H1 (cell line): ENCODE results near the gene LRRC27. TPM values are rescaled to one million over a fixed set of nuclear protein-coding genes. Genes with fewer than 3 reads are reported as not detected.

Experiments used
- CBX5 ChIP-seq: fragments of 300-800, 300-1000 bp; sonication (generic); IDR thresholded peaks from 2 replicates; pipeline ENCODE4 v1.7.1; 2016; ENCODE audit warnings: antibody characterized with exemption, low read length, low read depth
- CBX8 ChIP-seq: fragments of 300-800, 300-1000 bp; sonication (generic); IDR thresholded peaks from 2 replicates; pipeline ENCODE4 v1.7.1; 2016; ENCODE audit warnings: low read depth, low read length, borderline replicate concordance
- RBBP5 ChIP-seq: IDR thresholded peaks from 2 replicates; pipeline ENCODE4 v1.7.1; 2012; ENCODE audit warnings: low read depth, mild to moderate bottlenecking, inconsistent platforms, low read length, moderate library complexity, borderline replicate concordance
- SIX5 ChIP-seq: IDR thresholded peaks from 2 replicates; pipeline ENCODE4 v1.6.1; 2011; ENCODE audit warnings: mild to moderate bottlenecking, low read depth, low read length
- USF2 ChIP-seq: IDR thresholded peaks from 2 replicates; pipeline ENCODE4 v1.6.1; 2011; ENCODE audit warnings: low read length, improper control_type of control experiment
- polyA plus RNA-seq, 7 experiments: library from polyadenylated mRNA; depleted of rRNA in 3 of 7; stranded (reverse) in 5 of 7; unstranded in 2 of 7; fragments of >200 nt in 5 of 7; fragments of 200-250 nt in 2 of 7; gene quantifications; 1 replicate in 5 of 7; 2 replicates in 1 of 7; 4 replicates in 1 of 7; pipeline versions ENCODE4 v1.2.1 to v1.2.3, GENCODE V29; 2011 to 2013; ENCODE audit warnings: missing spikeins in 2 of 7, mixed read lengths in 2 of 7
- total RNA-seq: library from RNA; stranded (reverse); fragmentation: NEBNext Ultra II Directional; extraction: Animal tissue kit (Norgen Biotek cat#: 25700); gene quantifications from 2 replicates; pipeline ENCODE4 v1.2.1, GENCODE V29; 2021
- TF ChIP-seq, protein P1 (sequence below), 3 experiments: IDR thresholded peaks; 1 replicate in 2 of 3; 2 replicates in 1 of 3; pipeline versions ENCODE4 v1.5.1 to v1.6.1; 2011; ENCODE audit warnings: low read length in 3 of 3, mild to moderate bottlenecking in 3 of 3, inconsistent platforms in 2 of 3, low read depth in 1 of 3, moderate library complexity in 1 of 3; ENCODE audit not compliant: insufficient read depth in 1 of 3; ENCODE audit errors: control extremely low read depth in 1 of 3
- TF ChIP-seq, protein P2 (sequence below): IDR thresholded peaks from 2 replicates; pipeline ENCODE4 v1.6.1; 2012; ENCODE audit warnings: inconsistent platforms

The LRRC27 gene
- total and polyA plus RNA-seq, 2 of the 8 experiments (the other 6 are each of a cell fraction or from before 2014, with no cell fraction given): 1.2 to 3.8 TPM

- TF ChIP-seq, protein P1, sequence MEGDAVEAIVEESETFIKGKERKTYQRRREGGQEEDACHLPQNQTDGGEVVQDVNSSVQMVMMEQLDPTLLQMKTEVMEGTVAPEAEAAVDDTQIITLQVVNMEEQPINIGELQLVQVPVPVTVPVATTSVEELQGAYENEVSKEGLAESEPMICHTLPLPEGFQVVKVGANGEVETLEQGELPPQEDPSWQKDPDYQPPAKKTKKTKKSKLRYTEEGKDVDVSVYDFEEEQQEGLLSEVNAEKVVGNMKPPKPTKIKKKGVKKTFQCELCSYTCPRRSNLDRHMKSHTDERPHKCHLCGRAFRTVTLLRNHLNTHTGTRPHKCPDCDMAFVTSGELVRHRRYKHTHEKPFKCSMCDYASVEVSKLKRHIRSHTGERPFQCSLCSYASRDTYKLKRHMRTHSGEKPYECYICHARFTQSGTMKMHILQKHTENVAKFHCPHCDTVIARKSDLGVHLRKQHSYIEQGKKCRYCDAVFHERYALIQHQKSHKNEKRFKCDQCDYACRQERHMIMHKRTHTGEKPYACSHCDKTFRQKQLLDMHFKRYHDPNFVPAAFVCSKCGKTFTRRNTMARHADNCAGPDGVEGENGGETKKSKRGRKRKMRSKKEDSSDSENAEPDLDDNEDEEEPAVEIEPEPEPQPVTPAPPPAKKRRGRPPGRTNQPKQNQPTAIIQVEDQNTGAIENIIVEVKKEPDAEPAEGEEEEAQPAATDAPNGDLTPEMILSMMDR (IDR thresholded peaks at IDR 0.05; ENCODE audit: control extremely low read depth in 1 of 3, insufficient read depth in 1 of 3, low read depth in 1 of 3, low read length in 3 of 3): no peak
- TF ChIP-seq SIX5 (no peak), CBX8 (no peak), USF2 (no peak), RBBP5 (no peak), CBX5 (no peak)
- TF ChIP-seq, protein P2, sequence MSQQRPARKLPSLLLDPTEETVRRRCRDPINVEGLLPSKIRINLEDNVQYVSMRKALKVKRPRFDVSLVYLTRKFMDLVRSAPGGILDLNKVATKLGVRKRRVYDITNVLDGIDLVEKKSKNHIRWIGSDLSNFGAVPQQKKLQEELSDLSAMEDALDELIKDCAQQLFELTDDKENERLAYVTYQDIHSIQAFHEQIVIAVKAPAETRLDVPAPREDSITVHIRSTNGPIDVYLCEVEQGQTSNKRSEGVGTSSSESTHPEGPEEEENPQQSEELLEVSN: no peak
Observed at GRCh38 chr10:132328106-132328505, 3.9 kb upstream of the LRRC27 start (continued).
